SK-N-DZ (cell line): Measurements from ENCODE around the gene MCCC1.

Experiments used
- DNase-seq: peaks from one replicate; pipeline ENCODE4 v3.0.0-alpha.2; 2015; ENCODE audit warnings: low spot score

MCCC1 gene

GRCh38 chr3:182981038-182981380 is 118.3 kb downstream of the MCCC1 start:
- DNase-seq = no peak

GRCh38 chr3:182980204-182981037 is 118.9 kb downstream of the MCCC1 start, which contains the start of gene DCUN1D1:
Gene DCUN1D1 (minus strand): TSS chr3:182980538. CDS start chr3:182980489, 49 bp downstream.
- peak; percentile 86 for DNase-seq

DNA sequence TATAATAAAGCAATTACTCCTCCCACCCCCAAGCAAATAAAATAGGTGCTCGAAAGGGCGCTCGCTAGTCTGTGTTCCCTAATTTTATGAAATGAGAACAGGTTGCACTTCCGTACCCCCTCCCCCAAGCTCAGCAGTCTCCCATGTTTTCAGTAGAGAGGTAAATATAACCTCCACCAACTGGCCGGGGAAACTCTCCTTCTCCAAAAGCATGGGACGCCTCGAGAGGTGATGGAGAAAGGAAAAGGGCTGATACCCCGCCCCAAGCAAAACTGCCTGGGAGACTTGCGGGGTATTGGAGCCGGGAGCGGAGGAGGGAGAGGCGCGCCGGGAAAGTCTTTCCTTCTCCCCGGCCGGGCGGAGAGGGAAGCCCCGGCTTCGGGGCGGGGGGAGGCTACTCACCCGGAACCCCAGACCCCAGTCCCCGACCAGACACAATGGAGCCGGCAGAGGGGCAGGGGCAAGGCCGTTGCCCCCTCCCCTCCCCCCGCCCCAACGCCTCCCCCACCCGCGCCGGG is 119.6 kb downstream of the MCCC1 start:
- DNase-seq = peak; percentile 41

DNA sequence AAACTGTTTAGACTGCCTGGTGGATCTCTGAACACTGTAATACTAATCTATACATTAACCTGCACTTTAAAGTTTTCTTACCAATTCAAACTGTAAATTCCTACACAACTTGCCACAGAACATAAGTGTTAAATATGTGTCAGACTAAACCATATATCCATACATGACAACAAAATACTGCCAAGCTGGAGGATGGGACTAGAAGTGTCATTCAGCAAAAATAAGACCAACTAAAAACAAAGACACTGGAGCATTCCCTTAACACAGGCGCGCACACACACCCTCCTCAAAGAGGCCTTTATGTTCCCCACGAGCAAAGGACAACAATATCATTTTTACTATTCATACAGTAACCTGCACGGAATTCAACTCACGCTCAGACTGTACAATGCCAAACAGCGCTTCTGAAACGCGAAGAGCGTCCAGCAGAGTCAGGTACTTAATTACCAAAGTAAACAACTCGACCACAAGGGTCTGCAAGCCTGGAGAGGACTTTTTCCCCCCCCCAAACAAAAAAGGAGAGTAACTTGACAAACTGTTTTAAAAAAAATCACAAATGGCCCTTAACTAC is 120.1 kb downstream of the MCCC1 start:
- DNase-seq = no peak

- DNase-seq = no peak
Observed at GRCh38 chr3:182978387-182978786, 120.9 kb downstream of the MCCC1 start.

- no peak for DNase-seq
Observed at GRCh38 chr3:182973047-182973446, 126.2 kb downstream of the MCCC1 start.

GRCh38 chr3:182972387-182972786 is 126.9 kb downstream of the MCCC1 start:
- DNase-seq = no peak

GRCh38 chr3:182971637-182972036 is 127.7 kb downstream of the MCCC1 start:
- no peak for DNase-seq

- DNase-seq = no peak
Observed at GRCh38 chr3:182970811-182971418, 128.4 kb downstream of the MCCC1 start.

DNA sequence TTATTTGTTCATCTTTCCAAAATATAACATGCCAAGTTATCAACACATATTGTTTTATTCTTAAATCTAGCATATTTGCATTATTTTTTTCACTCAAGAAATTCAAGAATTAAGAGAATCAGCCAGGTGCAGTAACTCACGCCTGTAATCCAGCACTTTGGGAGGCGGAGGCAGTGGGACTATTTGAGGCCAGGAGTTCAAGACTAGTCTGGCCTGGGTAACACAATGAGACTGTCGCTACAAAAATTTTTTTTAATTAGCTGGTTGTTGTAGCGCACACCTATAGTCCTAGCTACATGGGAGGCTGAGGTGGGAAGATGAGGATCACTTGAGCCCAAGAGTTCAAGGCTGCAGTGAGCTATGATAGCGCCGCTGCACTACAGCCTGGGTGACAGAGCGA is 129.4 kb downstream of the MCCC1 start:
- DNase-seq = no peak

DNA sequence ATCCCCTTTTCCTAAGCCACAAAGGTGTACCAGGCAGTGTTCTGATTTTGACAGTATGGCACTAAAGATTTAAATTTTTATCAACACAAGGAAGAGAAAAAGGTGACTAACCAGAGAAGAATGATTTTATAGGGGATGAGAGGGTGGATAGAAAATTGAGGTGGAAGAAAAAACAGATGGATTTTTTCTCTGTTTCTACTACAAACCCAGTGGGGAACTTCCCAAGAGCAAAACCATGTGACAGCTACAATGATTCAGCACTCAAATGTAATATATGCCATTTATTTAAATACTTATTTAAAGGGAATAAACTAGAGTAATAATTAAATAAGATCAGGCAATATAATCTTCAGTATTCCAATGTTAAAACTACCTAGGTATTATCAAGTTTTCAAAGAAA is 130.0 kb downstream of the MCCC1 start:
- no peak for DNase-seq

GRCh38 chr3:182967218-182968204 is 131.8 kb downstream of the MCCC1 start:
- DNase-seq = no peak

DNA sequence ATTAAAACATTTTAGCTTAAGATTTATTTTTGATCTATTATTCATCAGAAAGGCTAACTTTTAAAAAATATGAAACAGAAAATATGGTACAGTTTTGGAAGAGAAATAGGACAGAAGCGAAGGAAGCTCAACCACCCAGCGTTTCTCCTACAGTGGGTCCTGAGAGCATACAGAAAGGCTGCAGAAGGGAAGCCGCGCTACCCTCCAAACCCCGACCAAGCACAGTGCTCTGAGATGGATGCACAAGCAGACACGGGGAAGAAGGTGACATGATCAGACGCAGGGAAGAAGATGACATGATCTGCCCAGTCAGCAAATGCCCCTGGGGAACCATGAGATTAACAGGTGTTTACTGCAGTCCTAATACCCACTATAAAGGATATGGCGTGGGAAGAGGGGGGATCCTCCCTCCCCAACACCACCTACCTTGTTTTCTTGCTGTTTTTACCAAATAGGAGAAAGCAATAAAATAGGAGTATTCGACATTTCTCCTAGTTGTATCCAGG is 133.4 kb downstream of the MCCC1 start:
- DNase-seq = no peak
